Activated CD4-positive, alpha-beta T cell treated with anti-CD3 and anti-CD28 coated beads for 1 hour (primary cell): ENCODE data around the gene CA5A.
"Not testable (repeated sequence)": the region's sequence is repeated elsewhere in the genome, so short reads cannot be mapped to it uniquely, and the experiment has no call there.

Experiments
- DNase-seq: peaks from one replicate; pipeline ENCODE4 v3.0.0-alpha.2; 2020

CA5A gene

DNA sequence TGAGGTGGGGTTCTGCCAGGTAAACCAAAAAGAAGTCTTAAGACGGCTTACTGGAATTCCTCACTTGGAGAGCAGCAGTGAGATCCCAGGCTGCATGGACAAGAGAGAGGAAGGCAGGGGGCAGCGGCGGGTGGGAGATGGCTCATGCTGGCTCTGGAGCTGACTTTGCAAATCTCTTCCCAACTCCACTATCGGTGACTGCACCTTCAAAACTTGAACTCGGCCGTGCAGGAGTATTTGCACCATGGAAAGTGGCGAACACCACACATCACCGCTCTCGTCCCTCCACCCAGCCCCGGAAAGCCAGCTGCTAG lies 16.7 kb downstream of the CA5A start:
- DNase-seq = no peak

DNA sequence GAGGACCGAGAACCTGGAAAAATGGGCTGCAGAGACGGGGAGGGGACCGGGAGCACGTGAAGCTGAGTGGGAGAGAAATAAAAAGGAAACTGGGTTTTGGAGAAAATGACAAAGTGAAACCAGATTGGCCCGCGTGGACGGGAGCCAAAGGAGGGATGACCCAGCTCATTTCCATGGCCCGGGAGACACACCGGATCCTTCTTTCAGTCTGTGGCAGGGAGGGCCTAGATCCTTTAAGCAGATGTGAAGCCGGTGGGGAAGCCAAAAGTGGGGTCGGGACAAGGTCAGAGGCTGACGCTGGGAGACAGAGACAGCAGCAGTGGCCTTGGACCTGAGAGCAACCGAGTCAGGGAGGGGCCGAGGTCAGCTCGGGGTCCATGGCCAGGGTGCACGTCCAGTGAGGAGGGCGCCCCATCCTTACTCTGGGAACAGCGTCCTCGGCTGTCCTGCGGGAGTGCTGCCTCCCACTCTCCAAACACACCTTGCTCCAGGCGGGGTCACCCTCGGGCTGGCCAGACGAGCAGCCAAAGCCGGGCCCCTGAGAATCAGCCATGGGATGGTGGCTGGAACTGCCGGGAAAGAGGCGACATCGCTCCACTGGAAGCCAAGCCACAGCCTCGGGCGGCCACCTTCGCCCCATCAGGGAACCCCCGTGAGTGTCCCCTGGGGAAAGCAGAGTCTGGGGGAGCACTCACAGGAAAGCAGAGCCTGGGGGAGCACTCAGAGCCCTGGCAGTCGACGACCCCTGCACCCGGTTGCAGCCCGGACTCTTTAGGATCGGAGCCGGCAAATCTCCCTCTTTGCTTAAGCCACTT lies 17.3 kb downstream of the CA5A start:
- DNase-seq = no peak

DNA sequence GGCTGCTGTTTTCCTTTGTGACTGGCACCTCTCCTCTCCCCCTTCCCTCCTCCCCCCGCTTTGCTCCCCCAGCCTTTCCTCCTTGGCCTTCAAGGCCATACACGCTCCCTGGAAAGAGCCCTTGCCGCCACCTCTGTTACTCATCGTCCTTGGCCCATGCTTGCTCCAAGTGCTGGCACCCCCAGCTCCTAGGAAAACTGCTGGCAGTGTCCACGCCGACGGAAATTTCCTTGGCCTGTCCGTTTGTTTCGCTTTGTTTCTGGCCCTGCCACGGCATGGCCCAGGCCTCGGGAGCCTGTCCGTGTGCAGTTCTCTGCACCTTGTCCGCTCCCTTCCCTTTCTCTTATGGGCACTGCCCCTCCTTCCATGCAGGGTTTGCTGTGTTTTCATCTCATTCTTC lies 18.0 kb downstream of the CA5A start:
- DNase-seq = no peak

DNA sequence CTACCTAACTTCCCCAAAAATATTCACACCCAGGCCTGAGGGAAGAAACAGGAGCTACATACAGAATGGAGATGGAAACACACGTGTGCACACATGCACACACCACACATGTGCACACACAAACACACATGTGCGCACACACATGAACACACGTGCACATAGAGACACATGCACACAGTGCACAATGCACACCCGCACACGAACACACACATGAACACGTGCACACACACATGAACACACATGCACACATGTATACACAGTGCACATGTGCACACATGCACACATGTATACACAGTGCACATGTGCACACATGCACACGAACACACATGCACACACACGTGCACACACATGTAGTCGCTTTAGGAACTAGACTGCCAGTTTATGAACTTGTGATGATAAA lies 18.8 kb downstream of the CA5A start:
- no peak for DNase-seq

DNA sequence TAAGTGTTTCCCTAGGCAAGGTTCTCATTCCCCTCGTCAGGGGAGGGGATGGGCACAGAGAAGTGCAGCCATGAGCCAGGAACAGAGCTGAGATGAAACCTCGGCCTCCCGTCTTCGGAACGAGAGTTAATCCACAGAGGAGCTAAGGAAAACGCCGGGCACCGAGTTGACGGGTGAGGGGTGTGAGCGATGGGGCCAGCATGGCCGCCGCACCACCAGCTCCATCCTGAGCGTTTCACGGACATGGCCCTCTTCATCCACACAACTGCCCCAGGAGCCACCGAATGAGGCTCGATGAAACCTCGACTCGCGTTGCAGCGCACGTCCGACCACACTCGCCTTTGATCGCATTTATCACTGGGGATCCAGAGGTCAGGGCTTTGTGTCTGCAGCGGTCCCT lies 21.5 kb downstream of the CA5A start:
- no peak for DNase-seq

DNA sequence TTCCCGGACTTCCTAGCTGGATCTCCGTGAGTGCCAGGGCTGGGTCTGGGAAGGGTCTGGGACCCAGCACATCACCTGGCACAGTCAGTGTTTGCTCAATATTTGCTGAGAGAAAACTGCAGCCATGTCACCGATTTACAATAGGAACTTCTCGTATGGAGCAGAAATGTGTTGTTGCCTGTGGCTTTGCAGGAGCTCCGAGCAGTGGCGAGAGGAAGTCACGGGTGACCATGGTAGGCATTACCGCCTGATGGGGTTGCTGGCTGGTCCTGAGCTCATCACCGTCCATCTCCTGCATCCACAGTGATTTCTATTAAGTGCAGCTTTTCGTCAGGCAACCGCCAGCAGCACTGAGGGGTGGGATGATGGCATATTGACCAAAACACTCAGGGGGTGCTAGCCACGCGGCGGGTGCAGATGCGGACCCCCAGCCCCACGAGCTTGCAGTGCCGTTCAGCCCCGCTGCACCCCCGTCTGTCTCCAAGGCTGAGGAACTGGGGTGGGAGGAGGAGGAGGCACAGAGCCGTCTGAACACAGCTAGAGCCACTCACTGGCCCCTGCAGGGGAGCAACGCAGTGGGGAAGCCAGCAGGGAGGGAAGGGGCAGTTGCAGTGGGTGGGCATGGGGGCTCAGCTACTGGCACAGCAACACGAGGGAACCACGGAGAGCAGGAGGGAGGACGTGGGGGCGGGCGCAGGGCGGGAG lies 22.2 kb downstream of the CA5A start:
- DNase-seq = not testable (repeated sequence)

DNA sequence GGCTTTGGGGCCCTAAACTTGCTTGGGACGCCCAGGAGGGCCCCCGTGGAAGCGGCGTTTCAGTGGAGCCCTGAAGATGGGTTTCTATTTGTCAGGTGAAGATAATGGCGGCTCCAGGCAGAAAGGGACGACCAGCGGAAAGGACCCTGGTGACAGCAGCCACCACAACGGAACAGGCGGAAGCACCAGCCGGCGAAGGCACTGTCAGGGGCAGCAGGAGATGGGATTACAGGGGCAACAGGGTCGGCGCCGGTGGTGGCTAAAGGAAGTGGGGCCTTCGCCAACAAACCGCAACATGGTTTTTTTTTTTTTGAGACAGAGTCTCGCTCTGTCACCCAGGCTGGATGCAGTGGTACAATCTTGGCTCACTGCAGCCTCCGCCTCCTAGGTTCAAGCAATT lies 23.6 kb downstream of the CA5A start:
- not testable (repeated sequence) for DNase-seq

DNA sequence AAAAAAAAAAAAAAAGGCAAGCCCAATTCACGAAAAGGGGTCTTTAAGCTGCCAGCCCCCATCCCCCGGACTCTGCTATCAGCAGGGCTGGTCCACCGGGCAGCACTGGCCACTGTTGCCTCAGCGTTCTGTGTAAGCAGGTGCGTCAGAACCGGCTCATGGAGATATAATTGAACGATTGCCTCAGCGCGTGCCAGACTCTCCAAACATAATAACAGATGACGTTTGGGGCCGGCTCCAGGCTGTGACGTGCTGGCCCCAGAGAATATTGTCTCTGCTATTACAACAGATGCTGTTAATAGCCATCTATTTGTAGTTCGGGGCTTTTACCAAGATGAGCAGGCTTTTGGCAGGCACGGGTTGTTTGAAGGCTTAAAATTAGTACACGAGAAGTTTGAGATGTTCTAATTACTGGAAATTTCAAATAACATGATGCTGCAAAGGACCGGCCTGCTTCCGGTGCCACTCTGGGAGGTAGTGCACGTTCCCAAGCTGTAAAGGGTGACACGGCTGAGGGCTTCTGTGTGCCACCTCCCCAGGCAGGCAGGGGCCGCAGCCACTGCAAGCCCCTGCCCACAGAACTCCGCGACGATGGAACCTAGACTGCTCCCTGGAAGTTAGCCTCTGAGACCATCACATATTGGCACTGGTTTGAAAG lies 25.1 kb downstream of the CA5A start:
- not testable (repeated sequence) for DNase-seq

DNA sequence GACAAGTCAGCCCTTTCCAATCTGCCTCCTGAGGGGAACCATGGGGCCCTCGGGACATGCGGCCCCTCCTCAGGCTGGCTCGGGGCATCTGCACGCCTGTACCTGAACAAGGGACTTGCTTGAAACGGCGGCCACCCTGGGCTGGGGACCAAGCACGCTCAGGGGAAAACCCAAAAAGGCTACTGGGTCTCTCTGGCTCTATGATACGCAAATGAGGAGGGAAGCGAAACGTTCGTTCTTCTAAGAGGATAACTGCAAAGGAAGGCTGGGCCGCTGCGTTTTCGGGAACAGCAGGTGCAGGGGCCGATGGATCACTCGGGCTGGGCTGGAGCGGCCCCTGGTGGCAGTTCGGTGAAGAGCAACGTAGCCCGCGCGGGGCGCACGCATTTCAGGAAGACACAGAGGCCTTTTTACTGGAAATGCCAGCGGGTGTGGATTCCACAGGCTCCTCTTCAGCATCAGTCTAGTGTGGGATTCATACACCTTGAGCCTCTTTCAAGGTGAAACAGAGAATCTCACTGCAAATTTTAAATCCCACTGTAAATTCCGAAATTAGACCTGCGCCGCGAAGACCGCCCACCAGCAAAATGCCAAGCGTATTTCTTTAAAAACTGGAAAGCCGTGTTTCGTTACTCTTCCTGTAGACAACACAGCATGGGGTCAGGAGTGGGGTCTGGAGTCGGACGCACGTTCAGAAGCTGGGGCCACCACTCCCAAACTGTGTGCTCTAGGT lies 27.0 kb downstream of the CA5A start:
- peak; percentile 73 for DNase-seq

DNA sequence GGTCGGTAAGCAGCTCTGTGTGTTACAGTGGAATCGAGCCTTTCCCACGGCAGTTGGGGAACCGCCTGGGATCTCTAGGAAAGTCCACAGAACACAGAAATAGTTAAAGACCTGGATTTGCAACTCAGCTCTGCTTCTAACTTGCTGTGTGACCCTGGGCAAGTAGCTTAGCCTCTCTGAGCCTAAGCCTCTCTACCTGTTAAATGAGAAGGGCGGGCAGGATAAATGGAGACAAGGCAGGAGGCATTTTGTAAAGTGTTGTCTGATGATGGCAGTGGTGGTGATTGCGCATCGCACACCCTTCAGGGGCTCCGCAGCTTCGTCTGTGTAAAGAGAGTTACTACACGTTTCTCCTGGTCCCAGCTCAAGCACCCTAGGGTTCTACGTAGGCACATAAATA lies 28.2 kb downstream of the CA5A start:
- not testable (repeated sequence) for DNase-seq

DNA sequence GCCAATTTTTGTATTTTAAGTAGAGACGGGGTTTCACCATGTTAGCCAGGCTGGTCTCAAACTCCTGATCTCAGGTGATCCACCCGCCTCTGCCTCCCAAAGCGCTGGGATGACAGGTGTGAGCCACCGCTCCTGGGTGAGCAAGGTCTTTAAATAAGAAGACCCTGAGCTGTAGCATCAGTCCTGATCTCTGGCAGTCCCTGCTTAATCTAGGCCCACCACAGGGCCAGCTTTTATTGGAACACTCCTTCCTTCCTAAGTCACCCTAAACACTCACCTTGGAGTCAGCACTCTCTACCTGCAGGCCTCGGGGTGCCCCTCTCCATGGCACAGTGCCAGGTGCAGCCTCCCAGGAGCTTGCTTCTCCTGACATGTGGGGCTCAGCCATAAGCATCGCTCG lies 30.8 kb downstream of the CA5A start:
- DNase-seq = not testable (repeated sequence)

DNA sequence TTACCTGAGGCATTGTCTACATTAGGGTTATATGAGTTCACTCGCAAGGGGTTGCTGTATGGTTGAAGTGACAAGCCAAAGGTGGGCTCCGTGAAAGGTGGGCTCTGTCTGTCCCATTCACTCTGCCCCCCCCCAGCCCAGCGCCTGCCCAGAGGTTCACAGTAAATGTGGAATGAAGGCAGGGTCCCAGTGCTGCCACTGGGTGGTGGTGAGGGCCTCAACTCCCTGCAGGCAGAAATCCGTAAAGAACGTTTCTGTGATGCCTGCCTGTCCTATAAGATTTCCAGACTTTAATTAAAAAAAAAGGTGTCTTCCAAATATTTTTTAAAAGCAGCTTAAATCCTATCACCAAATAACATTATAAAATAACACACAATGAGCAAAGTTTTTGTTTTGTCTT lies 31.4 kb downstream of the CA5A start:
- DNase-seq = not testable (repeated sequence)

DNA sequence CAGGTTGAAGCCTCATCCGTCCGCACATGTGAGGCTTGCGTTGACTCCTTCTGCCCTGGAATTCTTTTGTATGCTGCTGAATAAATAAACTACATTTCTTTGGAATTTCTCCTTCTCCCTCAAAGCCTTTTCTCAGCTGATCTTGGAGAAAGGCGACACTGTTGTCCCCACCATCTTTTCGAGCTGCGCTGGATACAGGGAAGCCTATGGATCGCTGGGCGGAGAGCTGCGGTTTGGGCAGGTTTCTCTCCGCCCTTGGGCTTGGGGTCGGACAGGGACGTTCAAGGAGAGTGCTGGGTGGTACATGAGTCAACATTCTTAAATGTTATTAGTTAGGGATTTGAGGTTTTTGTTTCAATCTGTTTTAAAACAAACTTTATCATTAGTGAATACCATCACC lies 35.8 kb downstream of the CA5A start:
- DNase-seq = not testable (repeated sequence)

DNA sequence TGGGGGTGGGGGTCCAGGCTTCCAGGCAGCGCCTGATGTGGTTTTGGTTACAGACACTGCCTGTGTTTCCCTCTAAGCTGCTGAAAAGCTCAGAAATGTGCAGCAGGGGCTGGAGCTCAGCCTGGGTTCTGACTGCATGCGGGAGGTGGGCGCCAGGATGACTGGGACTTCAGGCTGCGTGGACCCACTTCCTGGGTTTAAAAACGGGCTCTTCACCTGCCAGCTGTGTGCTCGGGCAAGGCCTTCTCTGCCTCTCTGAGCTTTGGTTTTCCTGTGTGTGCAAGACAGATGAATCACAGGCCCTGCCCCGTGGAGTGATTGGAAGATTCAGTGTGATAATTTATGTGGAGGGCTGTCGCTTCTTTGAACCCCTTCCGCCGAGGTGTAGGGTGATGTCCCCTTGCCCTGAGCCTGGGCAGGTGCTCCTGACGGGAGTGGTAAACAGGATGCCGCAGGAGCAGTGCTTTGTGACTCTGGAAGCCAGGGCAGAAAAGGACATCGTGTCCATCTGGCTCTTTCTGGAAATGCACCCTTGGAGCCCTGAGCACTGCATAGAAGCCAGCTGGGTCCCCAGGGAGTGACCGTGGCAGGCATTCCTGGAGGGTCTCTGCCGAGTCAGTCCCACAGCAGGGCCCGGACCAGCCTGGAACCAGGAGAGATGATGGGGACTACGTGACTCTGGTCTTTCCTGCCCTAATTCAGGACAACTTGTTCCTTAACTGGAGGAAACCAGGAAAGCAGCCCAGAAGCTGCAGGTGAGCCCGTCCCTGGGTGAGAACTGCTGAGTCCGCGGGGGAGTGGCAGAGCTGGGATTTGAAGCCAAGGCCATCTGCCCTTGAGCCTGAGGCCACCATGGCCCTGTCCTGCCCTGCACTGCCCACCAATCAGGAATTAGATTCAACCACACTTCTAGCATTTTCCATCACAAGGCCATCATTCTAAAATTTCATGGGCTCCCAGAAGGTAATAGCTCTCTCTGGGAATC lies 38.5 kb downstream of the CA5A start:
- peak; percentile 33 for DNase-seq

DNA sequence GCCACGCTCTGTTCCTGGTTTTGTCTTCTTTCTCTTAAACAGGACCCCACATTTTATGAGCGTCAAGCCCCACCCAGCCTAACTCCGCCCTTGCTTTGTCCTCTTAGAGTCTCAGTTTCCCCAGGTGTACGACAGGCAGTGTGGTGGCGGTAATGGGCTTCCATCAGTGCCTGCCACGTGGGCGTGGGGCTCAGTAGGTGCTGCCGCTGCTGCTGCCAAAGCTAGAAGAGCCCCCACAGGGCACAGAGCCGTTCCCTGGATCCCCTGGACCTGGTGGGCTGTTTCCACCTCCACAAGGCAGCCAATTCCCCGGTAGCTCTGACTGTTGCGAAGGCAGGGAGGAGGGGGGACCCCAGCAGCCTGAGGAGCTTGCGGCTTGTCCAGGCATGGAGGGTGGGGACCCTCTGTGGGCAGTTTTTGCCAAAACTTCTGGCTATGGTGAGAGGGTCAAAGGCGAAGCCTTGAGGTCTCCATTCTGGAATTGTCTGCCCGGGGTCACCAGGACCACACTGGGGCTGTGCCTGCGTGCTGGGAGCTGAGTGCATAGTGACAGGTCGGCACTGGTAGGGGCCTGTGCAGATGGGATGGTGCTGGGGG lies 39.3 kb downstream of the CA5A start:
- DNase-seq = not testable (repeated sequence)

DNA sequence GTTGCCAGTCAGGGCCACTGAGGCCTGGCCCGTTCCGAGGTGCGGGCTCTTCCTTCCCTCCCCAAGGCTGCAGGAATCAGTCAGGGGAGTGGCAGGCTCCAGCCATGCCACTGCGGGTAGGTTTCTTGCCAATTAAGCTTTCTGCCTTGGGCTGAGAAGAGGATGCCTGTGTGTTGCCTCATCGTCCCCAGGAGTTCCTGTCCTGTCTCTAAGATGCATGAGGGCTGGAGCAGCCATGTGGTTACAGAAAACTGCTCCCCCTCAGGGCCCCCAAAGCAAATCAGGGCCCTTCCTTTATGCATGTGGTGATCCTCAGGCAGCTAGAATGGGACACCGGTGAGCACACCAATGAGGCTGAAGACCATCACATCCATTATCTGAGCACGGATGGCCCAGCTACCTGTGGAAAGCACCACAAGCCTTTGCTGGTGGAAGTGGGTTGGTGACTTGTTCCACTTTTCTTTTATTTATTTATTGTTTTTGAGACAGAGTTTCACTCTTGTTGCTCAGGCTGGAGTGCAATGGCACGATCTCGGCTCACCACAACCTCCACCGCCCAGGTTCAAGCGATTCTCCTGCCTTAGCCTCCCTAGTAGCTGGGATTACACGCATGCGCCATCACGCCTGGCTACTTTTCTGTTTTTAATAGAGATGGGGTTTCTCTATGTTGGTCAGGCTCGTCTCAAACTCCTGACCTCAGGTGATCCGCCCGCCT lies 40.0 kb downstream of the CA5A start:
- not testable (repeated sequence) for DNase-seq

DNA sequence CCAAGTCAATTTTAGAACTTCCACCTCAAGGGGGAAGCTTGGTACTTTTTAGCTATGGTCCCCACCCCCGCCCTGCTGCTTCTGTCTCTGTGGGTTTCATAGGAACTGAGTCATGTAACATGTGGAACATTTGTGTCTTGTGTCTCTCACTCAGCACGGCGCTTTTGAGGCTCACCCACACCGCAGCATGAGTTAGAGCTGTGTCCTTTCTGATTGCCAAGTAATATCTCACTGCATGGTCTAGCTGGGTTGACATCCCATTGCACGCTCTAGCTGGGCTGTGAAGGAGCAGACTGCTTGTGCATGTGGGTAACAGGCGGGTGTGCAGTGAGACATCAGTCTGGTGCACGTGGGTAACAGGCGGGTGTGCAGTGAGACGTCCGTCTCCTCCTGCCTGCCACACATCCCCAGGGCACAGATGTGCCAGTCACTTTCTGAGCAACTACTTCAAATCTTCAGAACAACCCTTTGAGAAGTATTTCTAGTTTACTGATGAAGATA lies 40.6 kb downstream of the CA5A start:
- DNase-seq = peak; percentile 63

DNA sequence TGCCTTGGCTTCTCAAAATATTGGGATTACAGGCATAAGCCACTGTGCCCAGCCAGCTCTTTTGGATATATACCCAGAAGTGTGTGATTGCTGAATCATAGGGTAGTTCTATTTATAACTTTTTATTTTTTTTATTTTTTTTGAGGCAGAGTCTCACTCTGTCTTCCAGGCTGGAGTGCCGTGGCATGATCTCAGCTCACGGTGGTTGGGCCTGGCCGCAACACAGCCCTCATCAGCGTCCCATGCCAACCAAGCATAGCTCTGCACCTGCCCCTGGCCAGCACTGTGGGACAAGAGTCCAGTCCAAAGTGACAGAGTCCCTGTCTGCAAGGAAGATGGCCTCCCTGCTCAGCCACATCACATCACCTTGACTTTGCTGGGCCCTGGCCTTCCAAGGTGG lies 42.3 kb downstream of the CA5A start:
- DNase-seq = not testable (repeated sequence)

DNA sequence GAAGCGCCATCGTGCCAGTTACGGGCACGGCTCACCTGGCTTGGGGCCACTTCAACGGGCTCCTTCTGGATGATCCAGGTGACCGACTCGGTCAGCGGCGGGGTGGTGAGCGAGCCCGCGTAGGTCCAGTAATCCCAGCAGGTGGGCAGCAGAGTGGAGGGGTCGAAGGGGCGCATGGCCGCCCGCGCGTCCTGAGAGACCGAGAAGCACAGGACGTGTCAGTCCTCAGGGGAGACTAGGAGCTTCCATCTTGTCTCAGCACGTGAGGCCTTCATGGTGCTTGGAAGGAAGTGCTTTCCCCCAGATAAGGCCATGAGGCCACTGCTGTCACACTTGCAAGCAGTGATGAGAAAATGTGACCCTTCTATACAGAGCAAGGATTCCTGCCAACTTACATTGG lies 44.6 kb downstream of the CA5A start:
- no peak for DNase-seq

DNA sequence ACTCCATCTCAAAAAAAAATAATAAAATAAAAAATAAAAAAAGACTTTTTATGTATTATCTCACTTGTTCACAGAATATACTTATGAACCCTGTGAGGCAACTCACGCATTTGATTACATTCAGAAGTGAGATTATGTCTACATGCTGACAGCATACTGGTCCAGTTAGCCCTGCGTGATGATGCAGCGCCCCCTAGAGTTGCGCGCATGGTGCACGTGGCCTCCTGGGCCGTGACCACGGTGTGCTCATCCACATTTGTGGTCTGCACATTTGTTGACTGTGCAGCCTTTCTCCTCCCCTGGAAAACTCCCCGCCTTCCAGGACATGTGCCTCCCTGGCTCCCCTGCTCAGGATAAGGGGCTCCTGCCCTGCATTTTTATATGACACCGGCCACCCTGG lies 46.6 kb downstream of the CA5A start:
- not testable (repeated sequence) for DNase-seq

DNA sequence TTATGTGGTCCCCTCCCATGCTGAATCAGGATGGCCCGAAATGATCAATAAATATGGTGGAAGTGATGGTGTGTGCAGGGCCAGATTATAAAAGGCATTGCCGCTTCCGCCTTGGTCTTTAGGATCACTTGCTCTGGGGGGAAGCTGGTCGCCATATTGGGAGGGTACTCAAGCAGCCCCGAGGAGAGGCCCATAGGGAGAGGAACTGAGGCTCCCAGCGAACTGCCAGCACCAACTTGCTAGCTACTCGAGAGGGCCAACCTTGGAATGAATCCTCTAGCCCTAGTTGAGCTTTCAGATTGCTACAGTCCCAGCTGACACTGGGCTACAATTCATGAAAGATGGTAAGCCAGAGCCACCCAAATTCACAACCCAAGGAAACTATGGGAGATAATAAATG lies 48.0 kb downstream of the CA5A start:
- DNase-seq = not testable (repeated sequence)
